Tongue (tissue), 2 donors: Measurements from ENCODE around the gene PCCA. TPM values are rescaled to one million over a fixed set of nuclear protein-coding genes. Genes with fewer than 3 reads are reported as not detected.
"Not testable (repeated sequence)": the region's sequence is repeated elsewhere in the genome, so short reads cannot be mapped to it uniquely, and the experiment has no call there.

ENCODE experiments used
- DNase-seq: peaks from one replicate; pipeline ENCODE4 v3.0.0-alpha.2; 2015
- total RNA-seq: library from RNA; depleted of rRNA; stranded (reverse); fragments of >200 nt; gene quantifications from one replicate; pipeline ENCODE4 v1.2.3, GENCODE V29; 2014

PCCA gene
- total RNA-seq, 1 donor from 2014 or later: 59.7 TPM

DNA sequence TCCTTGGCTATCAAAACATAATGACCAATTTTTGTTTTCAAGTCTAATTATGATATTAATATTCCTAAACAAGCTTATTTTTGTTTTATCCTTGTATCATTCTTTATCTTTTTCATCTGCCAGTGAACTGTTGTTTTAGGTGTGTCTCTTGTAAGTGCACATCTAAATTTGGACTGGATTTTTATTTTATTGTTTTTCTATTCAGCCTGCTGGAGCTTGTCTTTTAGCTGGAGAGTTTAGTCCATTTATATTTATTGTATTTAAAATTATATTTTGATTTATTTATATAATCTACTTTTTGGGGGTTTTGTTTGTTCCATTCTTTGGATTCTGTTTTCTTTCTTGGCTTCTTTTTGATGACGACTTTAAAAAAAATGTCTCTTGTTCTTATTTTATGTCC lies 159.0 kb downstream of the PCCA start:
- DNase-seq: no peak

- no peak for DNase-seq
Measured at GRCh38 chr13:100254002-100254401, 165.1 kb downstream of the PCCA start.

- DNase-seq: no peak
Measured at GRCh38 chr13:100262404-100262803, 173.5 kb downstream of the PCCA start.

DNA sequence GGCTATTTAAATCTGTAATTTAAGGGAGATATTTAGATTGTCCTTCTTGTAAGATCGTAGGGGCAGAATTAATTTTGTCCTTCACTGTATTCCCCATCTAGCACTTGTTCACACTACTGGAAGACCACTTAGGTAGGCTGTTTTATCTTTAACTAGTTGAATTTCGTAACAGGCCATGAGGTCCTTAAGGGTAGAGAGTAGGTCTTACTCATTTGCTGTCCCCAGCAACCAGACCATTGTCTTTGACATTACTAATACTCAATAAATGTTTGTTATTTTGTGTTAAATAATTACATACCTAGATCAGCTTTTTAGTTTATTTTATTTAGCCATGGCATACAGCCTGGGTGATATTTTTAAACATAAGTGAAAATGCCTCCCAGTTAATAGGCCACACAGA lies 177.1 kb downstream of the PCCA start:
- DNase-seq: no peak

DNA sequence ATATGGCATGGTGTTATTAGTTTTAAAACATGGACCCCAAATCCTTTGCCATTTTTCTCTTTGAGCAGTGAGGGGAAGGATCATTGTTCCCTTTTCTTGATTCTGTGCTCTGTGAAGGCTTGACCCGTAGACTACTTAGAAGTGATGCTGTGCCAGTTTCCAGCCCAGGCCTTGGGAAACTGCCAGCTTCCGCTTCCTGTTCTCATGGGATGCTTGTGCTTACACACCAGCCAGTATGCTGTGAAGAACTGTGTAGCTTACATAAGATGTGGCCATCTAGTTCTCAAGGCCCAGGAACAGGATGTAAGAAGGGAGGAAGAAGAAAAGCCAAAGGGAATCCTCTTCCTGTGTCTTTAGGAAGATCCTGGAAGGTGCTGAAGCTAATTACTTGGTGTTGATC lies 180.9 kb downstream of the PCCA start:
- DNase-seq: peak; percentile 34

DNA sequence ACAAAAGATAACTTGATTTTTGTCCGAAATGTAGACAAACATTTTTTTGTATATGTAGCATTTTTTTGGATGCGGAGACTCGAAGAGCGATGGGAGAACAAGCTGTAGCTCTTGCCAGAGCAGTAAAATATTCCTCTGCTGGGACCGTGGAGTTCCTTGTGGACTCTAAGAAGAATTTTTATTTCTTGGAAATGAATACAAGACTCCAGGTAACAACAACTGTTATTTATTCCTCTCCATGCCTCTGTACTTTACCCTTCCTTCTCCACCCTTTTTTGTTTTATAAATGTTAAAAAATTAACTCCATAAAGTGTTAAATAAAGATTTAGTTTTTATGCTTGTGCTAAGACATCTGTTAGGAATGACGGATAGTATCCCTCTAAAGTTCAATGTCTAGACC lies 184.2 kb downstream of the PCCA start:
- DNase-seq: no peak

DNA sequence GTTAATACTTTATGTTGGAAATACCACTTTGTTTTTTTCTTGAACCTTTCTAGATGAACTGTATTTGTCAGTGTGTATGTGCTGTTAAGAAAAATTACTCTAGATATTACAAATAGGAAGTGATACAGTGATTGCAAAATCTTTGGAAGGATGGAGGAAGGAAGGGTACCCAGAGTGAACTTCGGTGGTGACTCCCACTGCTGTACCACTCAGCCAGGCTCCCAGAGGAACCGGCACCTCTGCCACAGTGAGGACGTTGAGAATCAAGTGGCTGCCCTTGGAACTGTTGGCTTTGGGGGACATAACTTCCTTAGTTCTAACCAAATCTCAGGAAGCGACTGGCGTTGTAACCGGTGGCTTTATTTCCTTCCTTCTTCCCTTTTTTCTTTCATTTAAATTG lies 184.7 kb downstream of the PCCA start:
- DNase-seq: no peak

- no peak for DNase-seq
Measured at GRCh38 chr13:100274942-100275506, 186.1 kb downstream of the PCCA start.

DNA sequence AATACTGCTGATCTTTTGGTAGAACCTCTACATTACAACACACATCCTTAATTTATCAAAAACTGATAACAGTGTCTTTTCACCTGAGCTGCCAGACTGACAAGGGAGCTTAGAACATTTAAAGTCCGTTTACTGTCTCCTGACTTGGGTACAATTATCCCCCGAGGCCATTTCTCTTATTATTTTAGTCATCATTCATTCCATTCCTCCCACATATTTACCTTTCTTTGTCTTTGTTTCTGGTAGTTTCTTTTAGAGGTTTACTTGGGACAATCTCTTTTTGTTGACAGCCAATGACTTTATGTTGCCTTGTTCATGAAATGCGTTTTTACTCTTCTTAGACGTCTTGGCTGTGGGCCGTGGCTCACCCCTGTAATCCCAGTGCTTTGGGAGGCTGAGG lies 186.9 kb downstream of the PCCA start:
- DNase-seq: no peak

- DNase-seq: no peak
Measured at GRCh38 chr13:100280681-100281080, 191.8 kb downstream of the PCCA start.

- not testable (repeated sequence) for DNase-seq
Measured at GRCh38 chr13:100282306-100282705, 193.4 kb downstream of the PCCA start.

DNA sequence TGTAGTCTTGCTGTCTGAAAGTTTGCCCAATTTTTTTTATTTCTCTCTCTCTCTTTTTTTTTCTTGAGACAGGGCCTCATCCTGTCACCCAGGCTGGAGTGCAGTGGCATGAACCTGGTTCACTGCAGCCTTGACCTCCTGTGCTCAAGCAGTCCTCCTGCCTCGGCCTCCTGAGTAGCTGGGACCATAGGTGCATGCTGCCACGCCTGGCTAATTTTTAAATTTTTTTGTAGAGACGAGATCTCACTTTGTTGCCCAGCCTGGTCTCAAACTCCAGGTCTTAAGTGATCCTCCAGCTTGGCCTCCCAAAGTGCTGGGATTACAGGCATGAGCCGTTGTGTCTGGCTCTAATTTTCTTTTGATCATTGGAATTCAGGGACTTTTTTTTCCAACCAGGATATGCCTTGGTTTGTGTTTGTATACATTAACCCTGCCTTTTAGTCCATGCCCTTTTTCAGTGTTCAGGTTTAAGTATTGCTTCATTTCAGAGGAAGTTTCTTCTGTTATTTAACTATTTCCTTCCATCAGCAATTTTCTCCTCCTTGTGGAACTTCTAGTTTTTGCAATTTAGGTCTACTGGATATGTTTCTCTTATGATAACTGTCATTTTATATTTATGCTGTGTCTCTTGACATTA lies 201.4 kb downstream of the PCCA start:
- DNase-seq: no peak

- DNase-seq: no peak
Measured at GRCh38 chr13:100291624-100292023, 202.7 kb downstream of the PCCA start.

DNA sequence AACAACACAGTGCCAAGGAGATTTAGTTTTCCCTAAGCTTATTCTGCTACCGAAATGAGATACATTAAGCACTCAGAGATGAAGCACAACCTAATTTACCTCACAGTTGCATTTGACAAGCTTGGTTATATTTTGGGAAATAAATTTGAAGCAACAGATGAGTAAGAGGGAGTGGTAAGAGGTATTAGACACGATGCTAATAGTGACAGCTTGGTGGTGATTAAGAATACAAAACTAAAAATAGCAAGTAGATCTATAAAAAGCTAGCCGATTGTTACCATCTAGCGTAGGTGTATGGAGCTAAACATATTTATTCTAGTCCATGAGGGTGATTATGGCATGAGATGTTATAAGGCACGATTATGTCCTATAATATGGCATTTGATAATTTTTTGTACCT lies 208.5 kb downstream of the PCCA start:
- peak; percentile 3 for DNase-seq

- DNase-seq: no peak
Measured at GRCh38 chr13:100298116-100298681, 209.3 kb downstream of the PCCA start.

GRCh38 chr13:100298691-100299090 lies 209.8 kb downstream of the PCCA start:
- no peak for DNase-seq

GRCh38 chr13:100300243-100300642 lies 211.3 kb downstream of the PCCA start:
- DNase-seq: no peak

DNA sequence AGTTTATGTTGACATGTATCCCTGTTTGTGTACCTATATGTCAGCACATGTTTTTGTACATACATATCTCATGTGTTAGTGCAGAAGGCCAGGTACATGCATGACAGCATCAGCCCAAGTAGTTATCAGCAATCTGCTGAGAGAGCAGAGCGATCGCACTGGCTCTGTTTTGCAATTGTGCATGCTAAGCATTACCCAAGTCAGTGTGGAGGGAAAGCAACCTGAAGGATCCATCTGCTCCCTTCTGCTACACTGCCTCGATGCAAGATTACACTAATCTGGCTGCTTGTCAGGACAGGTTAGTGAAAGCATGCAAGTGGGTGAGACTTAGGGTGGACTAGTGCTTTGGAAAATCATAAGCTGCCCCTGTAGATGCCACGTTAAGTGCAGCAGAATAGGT lies 211.8 kb downstream of the PCCA start:
- no peak for DNase-seq

- DNase-seq: no peak
Measured at GRCh38 chr13:100301418-100301817, 212.5 kb downstream of the PCCA start.

DNA sequence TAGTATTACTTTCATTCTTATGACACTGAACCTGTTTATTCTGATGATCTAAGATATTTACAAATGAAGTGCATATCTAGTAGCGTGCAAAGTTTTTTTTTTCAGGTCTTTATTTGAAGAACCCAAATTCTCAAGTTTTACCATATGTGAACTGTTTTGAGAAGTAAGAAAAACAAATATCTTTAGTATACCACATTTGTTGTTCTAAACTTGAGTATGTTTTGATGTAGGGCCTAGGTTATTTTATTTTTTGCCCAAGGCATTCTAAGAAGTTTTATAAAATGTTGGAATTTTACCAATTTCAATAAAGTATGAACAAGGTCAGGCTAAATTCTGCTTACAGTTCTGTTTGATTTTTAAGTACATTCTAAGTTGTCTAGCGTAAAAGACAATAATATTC lies 213.5 kb downstream of the PCCA start:
- DNase-seq: no peak

DNA sequence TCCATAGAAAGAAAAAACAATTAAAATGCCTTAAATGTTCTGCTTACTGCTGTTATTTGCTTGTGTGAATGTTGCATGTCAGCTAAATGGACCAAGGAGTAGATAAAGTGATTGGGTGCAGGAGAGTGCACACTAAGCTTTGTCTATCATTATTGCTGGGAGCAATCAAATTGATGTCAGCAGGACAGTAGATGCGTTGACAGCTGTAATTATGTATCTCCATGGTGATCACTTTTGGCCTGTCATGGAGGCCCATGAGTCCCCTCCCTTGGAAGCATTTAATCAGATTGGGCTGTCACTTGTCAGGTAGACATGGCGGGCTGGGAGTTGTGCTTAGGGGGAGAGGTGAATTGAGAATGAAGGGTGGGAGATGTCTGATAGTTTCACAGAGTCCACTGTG lies 215.3 kb downstream of the PCCA start:
- no peak for DNase-seq

- no peak for DNase-seq
Measured at GRCh38 chr13:100305398-100305797, 216.5 kb downstream of the PCCA start.

- no peak for DNase-seq
Measured at GRCh38 chr13:100306030-100306429, 217.1 kb downstream of the PCCA start.

DNA sequence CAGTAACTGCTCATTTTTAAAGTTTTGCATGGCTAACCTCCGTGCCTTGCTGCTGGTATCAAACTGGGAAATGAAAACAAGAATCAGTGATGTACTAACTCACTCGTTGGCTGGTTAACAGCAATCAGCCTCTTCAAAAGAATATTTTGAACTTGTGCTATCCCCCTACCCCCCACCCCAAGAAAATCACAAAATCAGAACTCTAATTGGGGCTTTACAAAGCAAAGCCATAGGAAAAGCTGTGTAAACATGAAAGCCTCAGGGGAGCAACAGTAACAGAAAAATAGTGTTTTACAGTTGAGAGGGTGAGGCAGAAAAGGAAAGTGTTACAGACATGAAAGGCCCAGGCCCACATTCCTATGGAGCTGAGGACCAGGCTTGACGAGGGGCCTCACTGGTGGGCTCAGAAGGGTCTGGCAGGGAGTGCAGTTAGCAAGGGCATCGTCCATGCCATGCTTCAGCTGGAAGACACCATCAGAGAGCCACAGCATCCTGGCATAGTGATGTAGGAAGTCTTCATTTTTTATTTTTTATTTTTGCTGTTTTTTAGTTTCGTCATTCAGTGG lies 217.6 kb downstream of the PCCA start:
- peak; percentile 8 for DNase-seq
